Transverse colon (tissue), 4 donors: ENCODE data around the gene GPX7. TPM values are rescaled to one million over a fixed set of nuclear protein-coding genes. Genes with fewer than 3 reads are reported as not detected.

Experiments
- DNase-seq: peaks from one replicate; pipeline ENCODE4 v3.0.0-alpha.2; 2019
- H3K27ac ChIP-seq, 4 donors: fragments of 200-600 bp; sonication (generic); 2 replicates each; pipeline ENCODE4 v1.5.1; 2016 to 2018; ENCODE audit warnings: inconsistent platforms in 4 of 4
- H3K27me3 ChIP-seq: fragments of 200-600 bp; sonication (generic); 2 replicates; pipeline ENCODE4 v1.5.1; 2017; ENCODE audit warnings: inconsistent platforms
- H3K36me3 ChIP-seq, 4 donors: fragments of 200-600 bp; sonication (generic); 2 replicates each; pipeline ENCODE4 v1.5.1; 2017 to 2019; ENCODE audit warnings: inconsistent platforms in 4 of 4
- H3K4me1 ChIP-seq, 4 donors: fragments of 200-600 bp; sonication (generic); 2 replicates each; pipeline ENCODE4 v1.5.1; 2017 to 2020; ENCODE audit warnings: inconsistent platforms in 4 of 4
- H3K4me3 ChIP-seq, 4 donors: fragments of 200-600 bp; sonication (generic); 1 replicate in 1 of 4; 2 replicates in 3 of 4; pipeline versions ENCODE4 v1.5.1 to v1.6.1; 2017 to 2019; ENCODE audit warnings: inconsistent platforms in 4 of 4
- H3K9me3 ChIP-seq, 2 donors: fragments of 200-600 bp; sonication (generic); 2 replicates each; pipeline ENCODE4 v1.5.1; 2017 to 2019; ENCODE audit warnings: inconsistent platforms in 2 of 2
- CTCF ChIP-seq, 5 experiments: fragments of 200-600 bp in 3 of 5; fragments of 450-650 bp in 2 of 5; sonication (generic) in 3 of 5; IDR thresholded peaks; 1 replicate in 2 of 5; 2 replicates in 3 of 5; pipeline ENCODE4 v1.5.1; 2016 to 2017; ENCODE audit warnings: antibody characterized with exemption in 5 of 5, inconsistent platforms in 3 of 5, mild to moderate bottlenecking in 2 of 5, moderate library complexity in 1 of 5
- EP300 ChIP-seq: sonication (generic); formaldehyde crosslinking; IDR thresholded peaks from one replicate; pipeline ENCODE4 v1.6.1; 2017; ENCODE audit warnings: antibody characterized with exemption, low read depth
- POLR2A ChIP-seq: fragments of 450-650 bp; IDR thresholded peaks from one replicate; pipeline ENCODE4 v1.6.1; 2016; ENCODE audit warnings: antibody characterized with exemption, mild to moderate bottlenecking, moderate library complexity
- POLR2AphosphoS5 ChIP-seq, 3 donors: sonication (generic); formaldehyde crosslinking; IDR thresholded peaks; one replicate each; pipeline ENCODE4 v1.6.1; 2016; ENCODE audit warnings: antibody characterized with exemption in 3 of 3
- WGBS, 2 donors: methylation state at CpG; one replicate each; pipeline ENCODE4 v1.1.5; 2018; ENCODE audit warnings: low coverage in 1 of 2; 5-methylcytosine and 5-hydroxymethylcytosine counted together
- in situ Hi-C, 4 donors: fragments of 200-750 bp; cut with MboI; loops; one replicate each; pipeline versions ENCODE4 v1.15.0 to v1.15.1; 2017; ENCODE audit warnings: low sequenced_read_pairs in 3 of 4, low pct_ligation_motif_present in 1 of 4, low pct_unique_long_range_greater_than_20kb in 1 of 4
- intact Hi-C: fragments of 100-400 bp; cut with DNase I; formaldehyde crosslinking; loops from one replicate; pipeline ENCODE4 v1.15.1; 2023; ENCODE audit warnings: low total_unique reads
- total RNA-seq, 4 donors: library from RNA; depleted of rRNA; stranded (reverse); fragments of >200 nt; gene quantifications; one replicate each; pipeline ENCODE4 v1.1.0, GENCODE V29; 2016

Gene GPX7
- total RNA-seq, 4 donors from 2014 or later: 3.3 to 16.5 (median 5.6) TPM

- Histone ChIP-seq H3K36me3 (no peaks in the 10 kb centered on the region), H3K4me3 (no peak overlapping the region), H3K4me1 (peaks cover 0 to under 1% (median 0%) of the 10 kb centered on the region in 4 donors), H3K9me3 (no peaks in the 10 kb centered on the region), H3K27me3 (no peaks in the 10 kb centered on the region), H3K27ac (no peak overlapping the region)
- DNase-seq: no peak
- intact Hi-C loops (no loop called here), in situ Hi-C loops (no loop called here)
- 80 to 81% methylated on average over 2 of the region's 2 CpGs for WGBS, 2 donors
- TF ChIP-seq POLR2AphosphoS5 (IDR thresholded peaks at IDR 0.05) (no peak), EP300 (no peak), POLR2A (no peak), CTCF (IDR thresholded peaks at IDR 0.05) (no peak)
These were observed 42.3 kb upstream of the GPX7 start for GRCh38 chr1:52559875-52560274.

GRCh38 chr1:52562766-52563165, 39.4 kb upstream of the GPX7 start:
- TF ChIP-seq POLR2AphosphoS5 (IDR thresholded peaks at IDR 0.05) (no peak), CTCF (IDR thresholded peaks at IDR 0.05) (no peak), EP300 (no peak), POLR2A (no peak)
- DNase-seq: no peak
- no peak overlapping the region for H3K4me3 ChIP-seq
- no peaks in the 10 kb centered on the region for H3K36me3 ChIP-seq
- H3K9me3 ChIP-seq: no peaks in the 10 kb centered on the region
- no peaks in the 10 kb centered on the region for H3K27me3 ChIP-seq
- intact Hi-C loops (no loop called here), in situ Hi-C loops (no loop called here)
- no peak overlapping the region for H3K27ac ChIP-seq
- no peaks in the 10 kb centered on the region for H3K4me1 ChIP-seq
- 88 to 89% methylated on average over 3 of the region's 3 CpGs for WGBS, 2 donors

- H3K27ac ChIP-seq: no peak overlapping the region
- H3K4me3 ChIP-seq: no peak overlapping the region
- TF ChIP-seq EP300 (no peak), POLR2A (no peak), CTCF (IDR thresholded peaks at IDR 0.05) (no peak), POLR2AphosphoS5 (IDR thresholded peaks at IDR 0.05) (no peak)
- H3K36me3 ChIP-seq: no peaks in the 10 kb centered on the region
- intact Hi-C loops: no loop called here
- H3K4me1 ChIP-seq: peaks cover 0 to 4% (median 0%) of the 10 kb centered on the region in 4 donors
- in situ Hi-C loops: no loop called here
- no peak for DNase-seq
- H3K9me3 ChIP-seq: no peaks in the 10 kb centered on the region
- WGBS, 2 donors: 57% methylated on average over 3 to 5 of the region's 5 CpGs
- no peaks in the 10 kb centered on the region for H3K27me3 ChIP-seq
These were observed 34.2 kb upstream of the GPX7 start for GRCh38 chr1:52567943-52568342.

GRCh38 chr1:52569449-52570210, 32.5 kb upstream of the GPX7 start:
- no peak overlapping the region for H3K27ac ChIP-seq
- intact Hi-C loops: no loop called here
- 51 to 56% methylated on average over 2 to 7 of the region's 7 CpGs for WGBS, 2 donors
- no peak for DNase-seq
- TF ChIP-seq POLR2A: no peak
- TF ChIP-seq POLR2AphosphoS5 (IDR thresholded peaks at IDR 0.05): no peak
- no peak for TF ChIP-seq CTCF (IDR thresholded peaks at IDR 0.05)
- no peak for TF ChIP-seq EP300
- H3K4me1 ChIP-seq: peaks cover 0 to 4% (median 0%) of the 10 kb centered on the region in 4 donors
- no peaks in the 10 kb centered on the region for H3K9me3 ChIP-seq
- no peaks in the 10 kb centered on the region for H3K27me3 ChIP-seq
- H3K36me3 ChIP-seq: no peaks in the 10 kb centered on the region
- H3K4me3 ChIP-seq: no peak overlapping the region
- in situ Hi-C loops: no loop called here
